ENCODE measurements around the gene WFIKKN1. TPM values are rescaled to one million over a fixed set of nuclear protein-coding genes. Genes with fewer than 3 reads are reported as not detected.

Gene WFIKKN1
- total and polyA plus RNA-seq, 2 of the 13 experiments (the other 11 are each of a cell fraction or from before 2014, with no cell fraction given): 1.7 to 4.9 TPM

GRCh38 chr16:675884-676564 is 45.2 kb downstream of the WFIKKN1 start (continued):
- TF ChIP-seq ATF2 (CRISPR knock-in tag; IDR thresholded peaks at IDR 0.05): no peak
- peak; percentile 25; the same call in 1 of the 2 replicates for TF ChIP-seq SAP130 (CRISPR knock-in tag; IDR thresholded peaks at IDR 0.05; ENCODE audit: low read depth)
- TF ChIP-seq ESRRA (CRISPR knock-in tag; IDR thresholded peaks at IDR 0.05; ENCODE audit: low read depth): no peak
- no peak for TF ChIP-seq KLF9 (CRISPR knock-in tag; IDR thresholded peaks at IDR 0.05; ENCODE audit: low read depth)
- no peak for TF ChIP-seq JUNB (CRISPR knock-in tag; IDR thresholded peaks at IDR 0.05; ENCODE audit: borderline replicate concordance)
- TF ChIP-seq ZNF644 (CRISPR knock-in tag; IDR thresholded peaks at IDR 0.05; ENCODE audit: low read depth): no peak
- no peak for TF ChIP-seq ZNF24 (IDR thresholded peaks at IDR 0.05)
- no peak for TF ChIP-seq GABPA (IDR thresholded peaks at IDR 0.05; ENCODE audit: low read depth, low read length)
- peak; percentile 25; the same call in 1 of the 2 replicates for TF ChIP-seq GABPA (CRISPR knock-in tag; IDR thresholded peaks at IDR 0.05; ENCODE audit: low read depth)
- 0 out of 2 replicates have a peak, but pooled peaks have one; percentile 15 for TF ChIP-seq NR0B2 (CRISPR knock-in tag; IDR thresholded peaks at IDR 0.05)
- TF ChIP-seq AGO2 (optimal IDR thresholded peaks at IDR 0.05; ENCODE audit: low read depth, low read length): peak; percentile 79
- peak; percentile 68; the same call in 1 of the 2 replicates for TF ChIP-seq AKAP8 (CRISPR knock-in tag; IDR thresholded peaks at IDR 0.05)
- TF ChIP-seq ZMYM2 (CRISPR knock-in tag; IDR thresholded peaks at IDR 0.05): 0 out of 2 replicates have a peak, but pooled peaks have one; percentile 27
- no peak for TF ChIP-seq NR2F2 (IDR thresholded peaks at IDR 0.05; ENCODE audit: borderline replicate concordance, low read depth)
- TF ChIP-seq POLR2G (IDR thresholded peaks at IDR 0.05; ENCODE audit: low read depth, low read length): no peak
- TF ChIP-seq FOXP4 (CRISPR knock-in tag; IDR thresholded peaks at IDR 0.05): no peak
- TF ChIP-seq NR2F1 (CRISPR knock-in tag; IDR thresholded peaks at IDR 0.05): no peak
- TF ChIP-seq HNF4A (CRISPR knock-in tag; IDR thresholded peaks at IDR 0.05): peak; percentile 47
- no peak for TF ChIP-seq ZBTB4 (CRISPR knock-in tag; IDR thresholded peaks at IDR 0.05; ENCODE audit: borderline replicate concordance)
- no peak for TF ChIP-seq ZNF30 (CRISPR knock-in tag; IDR thresholded peaks at IDR 0.05)
- TF ChIP-seq IRF2 (CRISPR knock-in tag; IDR thresholded peaks at IDR 0.05): 0 out of 2 replicates have a peak, but pooled peaks have one; percentile 17
- no peak for TF ChIP-seq ZNF350 (CRISPR knock-in tag; IDR thresholded peaks at IDR 0.05; ENCODE audit: borderline replicate concordance, low read depth)
- TF ChIP-seq ZNF333 (CRISPR knock-in tag; IDR thresholded peaks at IDR 0.05; ENCODE audit: borderline replicate concordance): 0 out of 2 replicates have a peak, but pooled peaks have one; percentile 14
- TF ChIP-seq NPAS2 (CRISPR knock-in tag; IDR thresholded peaks at IDR 0.05; ENCODE audit: borderline replicate concordance): no peak
